ENCODE measurements around the gene UBAP2.

DNA sequence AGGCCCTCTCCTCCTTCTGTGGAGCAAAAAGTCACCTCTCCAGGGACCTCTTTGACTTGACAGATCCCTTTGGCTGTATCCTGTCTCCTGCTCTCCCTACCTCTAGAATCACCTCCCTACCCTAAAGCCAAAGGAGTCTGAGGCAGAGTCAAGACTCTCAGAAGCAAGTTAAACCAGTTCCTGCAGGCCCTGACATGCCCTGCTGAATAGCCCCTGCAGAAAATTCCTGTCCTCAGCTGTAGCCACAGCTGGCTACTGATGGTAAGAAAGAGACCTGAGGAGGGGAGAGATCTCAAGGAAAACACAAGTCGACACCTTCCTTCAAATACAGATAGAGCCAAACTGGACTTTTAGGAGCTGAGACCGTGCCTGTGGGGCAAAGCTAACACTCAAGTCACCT lies 23.7 kb upstream of the UBAP2 start:
- TF ChIP-seq, protein P1, sequence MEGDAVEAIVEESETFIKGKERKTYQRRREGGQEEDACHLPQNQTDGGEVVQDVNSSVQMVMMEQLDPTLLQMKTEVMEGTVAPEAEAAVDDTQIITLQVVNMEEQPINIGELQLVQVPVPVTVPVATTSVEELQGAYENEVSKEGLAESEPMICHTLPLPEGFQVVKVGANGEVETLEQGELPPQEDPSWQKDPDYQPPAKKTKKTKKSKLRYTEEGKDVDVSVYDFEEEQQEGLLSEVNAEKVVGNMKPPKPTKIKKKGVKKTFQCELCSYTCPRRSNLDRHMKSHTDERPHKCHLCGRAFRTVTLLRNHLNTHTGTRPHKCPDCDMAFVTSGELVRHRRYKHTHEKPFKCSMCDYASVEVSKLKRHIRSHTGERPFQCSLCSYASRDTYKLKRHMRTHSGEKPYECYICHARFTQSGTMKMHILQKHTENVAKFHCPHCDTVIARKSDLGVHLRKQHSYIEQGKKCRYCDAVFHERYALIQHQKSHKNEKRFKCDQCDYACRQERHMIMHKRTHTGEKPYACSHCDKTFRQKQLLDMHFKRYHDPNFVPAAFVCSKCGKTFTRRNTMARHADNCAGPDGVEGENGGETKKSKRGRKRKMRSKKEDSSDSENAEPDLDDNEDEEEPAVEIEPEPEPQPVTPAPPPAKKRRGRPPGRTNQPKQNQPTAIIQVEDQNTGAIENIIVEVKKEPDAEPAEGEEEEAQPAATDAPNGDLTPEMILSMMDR (IDR thresholded peaks at IDR 0.05): no peak
- no peak for TF ChIP-seq POLR2A (IDR thresholded peaks at IDR 0.05)
